Cardiac muscle cell (in vitro differentiated cells and primary cell): Measurements from ENCODE around the gene STXBP2. TPM values are rescaled to one million over a fixed set of nuclear protein-coding genes. Genes with fewer than 3 reads are reported as not detected.

Experiments used
- DNase-seq, 2 donors: peaks; one replicate each; pipeline versions ENCODE4 v3.0.0 to v3.0.0-alpha.2; 2010 to 2017; ENCODE audit warnings: low read depth in 1 of 2, low spot score in 1 of 2
- H3K27ac ChIP-seq: fragments of 200-600 bp; sonication (generic); 2 replicates; pipeline ENCODE4 v1.5.1; 2016
- H3K27me3 ChIP-seq: fragments of 200-600 bp; sonication (generic); 2 replicates; pipeline ENCODE4 v1.6.0; 2016; ENCODE audit warnings: control low read depth
- H3K36me3 ChIP-seq: fragments of 200-600 bp; sonication (generic); 2 replicates; pipeline ENCODE4 v1.5.1; 2016; ENCODE audit warnings: control low read depth
- H3K4me1 ChIP-seq: fragments of 200-600 bp; sonication (generic); 2 replicates; pipeline ENCODE4 v1.8.1; 2017; ENCODE audit warnings: low read depth, mild to moderate bottlenecking, mixed run types
- H3K4me3 ChIP-seq: fragments of 200-600 bp; sonication (generic); 2 replicates; pipeline ENCODE4 v1.5.1; 2016; ENCODE audit warnings: mild to moderate bottlenecking
- H3K9me3 ChIP-seq: fragments of 200-600 bp; sonication (generic); 2 replicates; pipeline ENCODE4 v1.5.1; 2017; ENCODE audit warnings: low read depth, mild to moderate bottlenecking, control low read depth
- CTCF ChIP-seq: IDR thresholded peaks from 2 replicates; pipeline ENCODE4 v1.5.1; 2012; ENCODE audit warnings: low read depth, mild to moderate bottlenecking, low read length
- polyA plus RNA-seq: library from polyadenylated mRNA; unstranded; fragments of >200 nt; fragmentation: Nextera tagmentation; extraction: Ambion mirVana; gene quantifications from 2 replicates; pipeline ENCODE4 v1.2.1, GENCODE V29; 2016
- total RNA-seq: library from RNA; depleted of rRNA; stranded (reverse); fragments of >200 nt; gene quantifications from 2 replicates; pipeline ENCODE4 v1.2.3, GENCODE V29; 2016

The STXBP2 gene
- total and polyA plus RNA-seq, 2 experiments from 2014 or later: 32.7 to 33.6 TPM

DNA sequence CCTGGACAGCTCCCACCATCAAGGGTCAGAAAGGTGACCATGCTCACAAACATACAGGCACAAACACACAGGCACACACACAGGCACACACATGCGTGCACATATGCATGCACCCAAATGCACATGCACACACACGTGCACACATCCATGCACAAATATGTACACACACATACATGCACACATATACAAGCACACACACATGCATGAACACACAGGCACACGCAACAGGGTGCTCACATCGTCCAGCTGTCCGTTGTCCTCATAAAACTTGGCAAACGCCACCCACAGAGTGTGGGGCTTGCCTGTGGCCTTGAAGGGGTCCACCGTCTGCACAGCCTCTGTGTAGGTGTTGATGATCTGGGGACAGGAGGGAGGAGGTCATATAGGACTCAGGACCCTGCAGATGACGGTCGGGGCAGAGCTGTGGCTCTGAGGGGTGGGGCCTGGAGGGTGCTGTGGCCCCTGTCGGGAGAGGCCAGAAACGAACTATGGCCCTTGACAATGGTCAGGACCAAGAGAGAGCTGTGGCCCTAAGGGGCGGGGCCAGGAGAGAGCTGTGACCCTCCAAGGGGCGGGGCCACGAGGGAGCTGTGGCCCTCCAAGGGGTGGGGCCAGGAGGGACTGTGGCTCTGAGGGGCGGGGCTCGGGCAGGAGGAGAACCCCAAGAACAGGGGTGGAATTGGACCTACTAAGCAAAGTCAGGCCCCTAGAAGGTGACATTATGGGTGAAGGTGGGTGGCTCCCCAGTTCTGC lies 13.8 kb upstream of the STXBP2 start:
- DNase-seq: no peak
- peaks cover 21% of the 10 kb centered on the region for H3K36me3 ChIP-seq

GRCh38 chr19:7623725-7624603 lies 12.9 kb upstream of the STXBP2 start:
- DNase-seq: no peak
- no peak overlapping the region for H3K4me3 ChIP-seq
- H3K27me3 ChIP-seq: no peaks in the 10 kb centered on the region
- no peak overlapping the region for H3K27ac ChIP-seq
- H3K9me3 ChIP-seq: no peaks in the 10 kb centered on the region
- peaks cover 21% of the 10 kb centered on the region for H3K36me3 ChIP-seq
- no peak for TF ChIP-seq CTCF
- H3K4me1 ChIP-seq: peaks cover 6% of the 10 kb centered on the region

More for the DNA sequence above, 13.8 kb upstream of the STXBP2 start:
- no peaks in the 10 kb centered on the region for H3K9me3 ChIP-seq
- H3K27ac ChIP-seq: no peak overlapping the region
- H3K27me3 ChIP-seq: no peaks in the 10 kb centered on the region
- no peak for TF ChIP-seq CTCF
- no peak overlapping the region for H3K4me3 ChIP-seq
- H3K4me1 ChIP-seq: no peaks in the 10 kb centered on the region

DNA sequence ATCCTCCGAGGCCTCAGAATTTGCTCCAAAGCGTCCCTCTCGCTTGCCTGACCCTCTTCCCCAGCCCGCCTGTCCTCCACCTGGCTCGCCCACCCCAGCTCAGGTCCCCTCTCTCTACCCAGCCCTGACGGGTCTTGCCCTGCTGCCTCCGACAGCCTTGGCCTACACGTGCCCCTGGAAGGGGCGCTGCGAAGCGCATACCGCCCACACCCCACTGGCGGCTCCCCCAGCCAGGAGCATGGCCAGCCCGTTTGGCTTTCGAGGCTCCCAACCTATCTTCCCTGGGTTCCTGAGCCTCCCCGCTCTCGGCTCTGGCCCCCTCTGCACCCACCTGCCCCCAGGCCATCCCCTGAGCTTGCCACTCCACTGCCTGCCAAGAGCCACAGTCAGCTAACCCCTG lies 12.1 kb upstream of the STXBP2 start:
- Histone ChIP-seq H3K27ac (no peak overlapping the region), H3K4me3 (no peak overlapping the region), H3K9me3 (no peaks in the 10 kb centered on the region), H3K36me3 (peaks cover 18% of the 10 kb centered on the region), H3K27me3 (no peaks in the 10 kb centered on the region), H3K4me1 (peaks cover 6% of the 10 kb centered on the region)
- DNase-seq: no peak
- TF ChIP-seq CTCF: no peak

DNA sequence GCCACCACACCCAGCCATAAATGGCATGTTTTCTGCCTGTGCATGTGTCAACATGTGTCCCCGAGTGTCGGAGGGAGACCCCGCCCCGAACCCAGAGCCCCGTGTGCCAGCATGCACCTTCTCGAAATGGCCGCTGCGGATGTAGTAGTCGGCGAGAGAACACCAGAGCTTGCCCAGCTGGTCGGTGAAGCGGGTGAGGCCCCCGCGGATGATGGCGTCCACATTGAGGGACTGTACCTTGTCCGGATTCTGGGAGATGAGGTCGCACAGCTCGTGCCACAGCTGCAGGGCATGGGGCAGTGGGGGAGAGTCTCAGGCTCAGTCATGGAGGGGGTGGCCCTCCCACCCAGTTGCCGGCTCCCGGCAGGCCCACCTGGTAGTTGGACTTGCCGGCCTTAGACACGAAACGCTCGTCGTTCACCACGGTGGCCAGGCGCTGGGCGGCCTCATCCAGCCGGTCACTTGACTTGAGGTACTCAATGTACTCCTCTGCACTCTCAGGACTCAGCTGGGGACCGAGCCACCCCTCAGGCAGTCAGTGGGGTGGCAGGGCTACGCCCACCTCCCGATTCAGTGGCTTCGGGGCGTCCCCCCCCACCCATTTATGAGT lies 11.0 kb upstream of the STXBP2 start:
- Histone ChIP-seq H3K4me1 (peaks cover 6% of the 10 kb centered on the region), H3K36me3 (peaks cover 14% of the 10 kb centered on the region), H3K27me3 (no peaks in the 10 kb centered on the region), H3K9me3 (no peaks in the 10 kb centered on the region), H3K27ac (no peak overlapping the region), H3K4me3 (no peak overlapping the region)
- DNase-seq: no peak
- TF ChIP-seq CTCF: no peak

- H3K36me3 ChIP-seq: peaks cover 8% of the 10 kb centered on the region
- no peaks in the 10 kb centered on the region for H3K9me3 ChIP-seq
- no peaks in the 10 kb centered on the region for H3K27me3 ChIP-seq
- no peak overlapping the region for H3K27ac ChIP-seq
- TF ChIP-seq CTCF: no peak
- no peak for DNase-seq
- peaks cover 6% of the 10 kb centered on the region for H3K4me1 ChIP-seq
- H3K4me3 ChIP-seq: no peak overlapping the region
Measured at GRCh38 chr19:7627166-7627565, 9.7 kb upstream of the STXBP2 start.
